ENCODE results near the gene HOXB3. TPM values are rescaled to one million over a fixed set of nuclear protein-coding genes. Genes with fewer than 3 reads are reported as not detected.
A peak's percentile ranks its signal among the peaks of the same experiment; 100 is the strongest.

The HOXB3 gene
- total RNA-seq, 4 donors from 2014 or later, result 11.4 to 48.7 (median 24.2) TPM

DNA sequence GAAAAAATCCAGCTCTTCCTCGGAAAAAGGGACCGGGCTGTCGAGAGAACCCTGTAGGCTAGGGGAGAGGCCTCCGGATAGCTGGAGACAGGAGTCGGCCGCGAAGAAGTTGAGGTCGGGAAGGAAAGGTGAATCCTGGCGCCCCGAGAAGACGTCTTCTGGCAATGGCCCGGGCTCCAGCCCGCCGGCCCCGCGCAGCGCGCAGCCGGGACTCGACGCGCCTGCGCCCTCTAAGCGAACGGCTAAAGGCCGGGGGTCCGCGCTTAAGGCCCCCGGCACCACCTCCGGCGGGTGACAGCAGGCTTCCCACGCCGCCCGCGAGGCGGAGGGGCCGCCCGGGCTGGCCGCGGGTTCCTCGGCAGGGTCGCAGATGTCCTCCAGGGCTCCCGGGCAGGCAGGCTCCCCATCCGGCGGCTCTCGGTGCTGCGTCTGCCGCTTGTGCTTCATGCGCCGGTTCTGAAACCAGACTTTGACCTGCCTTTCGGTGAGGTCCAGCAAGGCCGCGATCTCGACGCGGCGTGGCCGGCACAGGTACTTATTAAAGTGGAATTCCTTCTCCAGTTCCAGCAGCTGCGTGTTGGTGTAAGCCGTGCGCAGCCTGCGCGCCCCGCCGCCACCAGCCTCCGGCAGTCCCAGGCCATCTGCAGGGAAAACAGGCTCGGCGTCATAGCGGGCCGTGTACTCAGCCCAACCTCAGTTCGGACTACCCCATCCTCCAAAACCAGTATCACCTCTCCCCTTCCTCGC lies 46.8 kb downstream of the HOXB3 start:
- ATAC-seq, result no peak
- Histone ChIP-seq H3K36me3 (peaks cover 0 to 5% of the 10 kb centered on the region in 2 donors), H3K4me3 (peak overlapping the region; percentile 73 to 81), H3K27me3 (no peaks in the 10 kb centered on the region), H3K4me1 (peaks cover 8 to 56% (median 39%) of the 10 kb centered on the region in 3 donors), H3K27ac (peak overlapping the region; percentile 90 to 98 (median 96)), H3K9me3 (no peaks in the 10 kb centered on the region)
- TF ChIP-seq POLR2A (IDR thresholded peaks at IDR 0.05), result peak in 1 of 2 donors; percentile 21
- TF ChIP-seq POLR2AphosphoS5 (IDR thresholded peaks at IDR 0.05), result peak; percentile 11
- TF ChIP-seq EP300 (IDR thresholded peaks at IDR 0.05), result no peak
- TF ChIP-seq, protein P1, sequence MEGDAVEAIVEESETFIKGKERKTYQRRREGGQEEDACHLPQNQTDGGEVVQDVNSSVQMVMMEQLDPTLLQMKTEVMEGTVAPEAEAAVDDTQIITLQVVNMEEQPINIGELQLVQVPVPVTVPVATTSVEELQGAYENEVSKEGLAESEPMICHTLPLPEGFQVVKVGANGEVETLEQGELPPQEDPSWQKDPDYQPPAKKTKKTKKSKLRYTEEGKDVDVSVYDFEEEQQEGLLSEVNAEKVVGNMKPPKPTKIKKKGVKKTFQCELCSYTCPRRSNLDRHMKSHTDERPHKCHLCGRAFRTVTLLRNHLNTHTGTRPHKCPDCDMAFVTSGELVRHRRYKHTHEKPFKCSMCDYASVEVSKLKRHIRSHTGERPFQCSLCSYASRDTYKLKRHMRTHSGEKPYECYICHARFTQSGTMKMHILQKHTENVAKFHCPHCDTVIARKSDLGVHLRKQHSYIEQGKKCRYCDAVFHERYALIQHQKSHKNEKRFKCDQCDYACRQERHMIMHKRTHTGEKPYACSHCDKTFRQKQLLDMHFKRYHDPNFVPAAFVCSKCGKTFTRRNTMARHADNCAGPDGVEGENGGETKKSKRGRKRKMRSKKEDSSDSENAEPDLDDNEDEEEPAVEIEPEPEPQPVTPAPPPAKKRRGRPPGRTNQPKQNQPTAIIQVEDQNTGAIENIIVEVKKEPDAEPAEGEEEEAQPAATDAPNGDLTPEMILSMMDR (IDR thresholded peaks at IDR 0.05), result peak in 3 of 4 experiments; percentile 35 to 58 (median 43)
- 0 to 1% methylated on average over 11 to 18 of the region's 72 CpGs for WGBS, 2 donors (ENCODE audit: low coverage in 1 of 2)

DNA sequence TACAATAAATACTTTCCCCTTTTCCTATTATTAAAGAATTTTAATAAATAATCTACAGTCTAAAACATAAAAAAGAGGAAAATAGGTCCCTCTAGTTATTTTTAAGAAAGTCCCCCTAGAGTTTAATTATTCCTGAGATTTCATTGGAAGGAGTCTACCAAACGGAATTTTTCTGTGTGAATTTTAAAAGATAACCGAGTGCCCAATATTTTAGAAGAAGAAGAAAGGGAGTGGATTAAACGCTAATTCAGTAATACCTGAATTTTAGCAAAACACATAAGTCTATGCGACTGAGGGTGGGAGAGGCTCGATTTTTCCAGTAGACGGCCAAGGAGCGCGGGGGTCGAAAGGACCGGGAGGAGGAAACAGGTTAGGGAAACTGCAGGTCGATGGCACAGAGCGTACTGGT lies 47.3 kb downstream of the HOXB3 start:
- peak overlapping the region; percentile 73 to 81 for H3K4me3 ChIP-seq
- H3K27me3 ChIP-seq, result no peaks in the 10 kb centered on the region
- TF ChIP-seq POLR2AphosphoS5 (IDR thresholded peaks at IDR 0.05) (no peak), POLR2A (IDR thresholded peaks at IDR 0.05) (no peak), EP300 (IDR thresholded peaks at IDR 0.05) (no peak)
- TF ChIP-seq, protein P1 (IDR thresholded peaks at IDR 0.05), result no peak
- no peak for ATAC-seq
- no peaks in the 10 kb centered on the region for H3K9me3 ChIP-seq
- WGBS, 2 donors (ENCODE audit: low coverage in 1 of 2), result 0 to 2% methylated on average over 12 of the region's 12 CpGs
- peaks cover 0 to 5% of the 10 kb centered on the region in 2 donors for H3K36me3 ChIP-seq
- peaks cover 8 to 50% (median 35%) of the 10 kb centered on the region in 3 donors for H3K4me1 ChIP-seq
- peak overlapping the region; percentile 90 to 98 (median 96) for H3K27ac ChIP-seq

DNA sequence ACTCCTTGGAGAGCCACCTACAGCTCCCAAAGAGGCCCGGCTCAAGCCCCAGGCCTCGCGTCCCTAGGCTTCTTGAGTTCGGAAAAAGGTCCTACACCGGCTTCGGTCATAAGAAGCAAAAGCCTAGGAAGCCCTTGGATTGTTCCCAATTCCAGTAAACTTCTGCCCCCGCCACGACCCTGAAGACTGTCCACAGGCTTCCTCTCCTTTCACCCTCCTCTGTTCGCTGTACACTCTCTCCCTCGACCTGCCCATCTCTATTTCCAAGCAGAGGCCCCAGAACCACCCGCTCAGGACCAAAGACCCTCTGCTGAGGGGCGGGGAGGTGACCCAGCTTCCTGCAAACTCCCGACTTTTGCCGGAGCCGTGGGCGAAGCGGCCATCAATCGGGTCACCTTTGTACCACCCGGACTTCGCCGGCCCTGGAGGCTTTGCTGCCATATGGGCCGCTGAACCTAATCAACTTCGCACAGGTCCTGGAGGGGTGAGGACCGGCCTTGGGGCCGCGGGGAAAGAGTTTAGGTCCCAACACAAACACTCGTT lies 47.9 kb downstream of the HOXB3 start:
- H3K27ac ChIP-seq, result peak overlapping the region; percentile 90 to 98 (median 96)
- H3K4me1 ChIP-seq, result peaks cover 8 to 45% (median 32%) of the 10 kb centered on the region in 3 donors
- H3K27me3 ChIP-seq, result no peaks in the 10 kb centered on the region
- H3K36me3 ChIP-seq, result peaks cover 0 to 5% of the 10 kb centered on the region in 2 donors
- WGBS, 2 donors (ENCODE audit: low coverage in 1 of 2), result 7% methylated on average over 6 to 13 of the region's 27 CpGs
- ATAC-seq, result no peak
- H3K4me3 ChIP-seq, result peak overlapping the region; percentile 73 to 81
- TF ChIP-seq, protein P1 (IDR thresholded peaks at IDR 0.05), result no peak
- no peak for TF ChIP-seq POLR2AphosphoS5 (IDR thresholded peaks at IDR 0.05)
- no peak for TF ChIP-seq POLR2A (IDR thresholded peaks at IDR 0.05)
- no peak for TF ChIP-seq EP300 (IDR thresholded peaks at IDR 0.05)
- H3K9me3 ChIP-seq, result no peaks in the 10 kb centered on the region

DNA sequence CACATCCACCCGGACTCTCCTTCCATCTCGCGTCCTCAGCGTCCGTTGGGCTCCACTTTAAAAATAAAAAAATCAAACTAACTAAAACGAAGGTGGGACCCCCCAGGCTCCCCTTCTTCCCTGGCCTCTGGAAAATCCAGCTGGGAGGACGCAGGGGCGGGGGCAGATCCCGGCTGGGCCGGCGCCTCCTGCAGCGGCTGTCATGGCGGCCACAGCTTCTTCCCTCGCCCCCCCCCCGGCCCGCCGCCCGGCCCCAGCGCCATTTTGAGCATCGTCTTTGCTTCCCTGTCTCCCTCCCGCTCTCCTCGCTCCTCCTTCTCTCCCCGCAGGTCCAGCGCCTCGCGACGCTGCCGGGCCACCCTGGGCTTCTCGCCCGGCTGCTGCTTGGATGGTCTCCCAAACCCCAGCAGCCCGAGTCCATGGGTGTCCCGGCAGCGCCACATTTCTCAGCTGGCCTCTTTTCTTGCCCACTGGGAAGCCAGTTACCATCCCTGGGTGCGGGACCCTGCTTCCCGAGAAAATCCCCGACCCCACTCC lies 48.4 kb downstream of the HOXB3 start:
- WGBS, 2 donors (ENCODE audit: low coverage in 1 of 2), result 0% methylated on average over 10 to 25 of the region's 36 CpGs
- no peaks in the 10 kb centered on the region for H3K9me3 ChIP-seq
- TF ChIP-seq POLR2AphosphoS5 (IDR thresholded peaks at IDR 0.05) (peak; percentile 70), EP300 (IDR thresholded peaks at IDR 0.05) (no peak), POLR2A (IDR thresholded peaks at IDR 0.05) (peak; percentile 49 to 62)
- TF ChIP-seq, protein P1 (IDR thresholded peaks at IDR 0.05), result no peak
- ATAC-seq, result peak; percentile 75
- H3K27ac ChIP-seq, result peak overlapping the region; percentile 90 to 98 (median 96)
- H3K4me3 ChIP-seq, result peak overlapping the region; percentile 73 to 81
- H3K27me3 ChIP-seq, result no peaks in the 10 kb centered on the region
- H3K4me1 ChIP-seq, result peaks cover 8 to 40% (median 27%) of the 10 kb centered on the region in 3 donors
- H3K36me3 ChIP-seq, result peaks cover 0 to 5% of the 10 kb centered on the region in 2 donors
